WTC11 (cell line): ENCODE results near the gene KRTAP10-4.

Source experiments
- ATF3 ChIP-seq: sonication (generic); formaldehyde crosslinking; conservative IDR thresholded peaks from 2 replicates; pipeline ENCODE4 v1.8.1; 2022; ENCODE audit warnings: mild to moderate bottlenecking, missing genetic modification reagents
- ATF6 ChIP-seq: sonication (generic); formaldehyde crosslinking; IDR thresholded peaks from 2 replicates; pipeline ENCODE4 v1.8.1; 2023; ENCODE audit warnings: mild to moderate bottlenecking, missing genetic modification reagents
- CBFB ChIP-seq: sonication (generic); formaldehyde crosslinking; IDR thresholded peaks from 2 replicates; pipeline ENCODE4 v1.8.1; 2022; ENCODE audit warnings: mild to moderate bottlenecking, low read depth, missing genetic modification reagents
- CTCF ChIP-seq: fragments of 200-600 bp; IDR thresholded peaks from 2 replicates; pipeline ENCODE4 v1.8.0; 2022; ENCODE audit warnings: antibody characterized with exemption
- E2F4 ChIP-seq: sonication (generic); formaldehyde crosslinking; IDR thresholded peaks from 2 replicates; pipeline ENCODE4 v1.8.1; 2022; ENCODE audit warnings: low read depth, mild to moderate bottlenecking, moderate library complexity, missing genetic modification reagents, borderline replicate concordance
- FOXJ3 ChIP-seq: sonication (generic); formaldehyde crosslinking; IDR thresholded peaks from 2 replicates; pipeline ENCODE4 v1.9.0; 2021; ENCODE audit warnings: missing genetic modification reagents, mild to moderate bottlenecking, borderline replicate concordance
- JUN ChIP-seq: sonication (generic); formaldehyde crosslinking; IDR thresholded peaks from 2 replicates; pipeline ENCODE4 v1.8.0; 2023; ENCODE audit warnings: mild to moderate bottlenecking, missing genetic modification reagents
- RELA ChIP-seq: sonication (generic); formaldehyde crosslinking; IDR thresholded peaks from 2 replicates; pipeline ENCODE4 v1.8.1; 2022; ENCODE audit warnings: missing genetic modification reagents, mild to moderate bottlenecking, borderline replicate concordance
- RORB ChIP-seq: fragments of 250-450 bp; sonication (Bioruptor Pico); IDR thresholded peaks from 2 replicates; pipeline ENCODE4 v1.9.0; 2021; ENCODE audit warnings: mild to moderate bottlenecking
- SP1 ChIP-seq: sonication (generic); formaldehyde crosslinking; conservative IDR thresholded peaks from 2 replicates; pipeline ENCODE4 v1.8.1; 2022; ENCODE audit warnings: missing genetic modification reagents
- ZNF263 ChIP-seq: sonication (generic); formaldehyde crosslinking; IDR thresholded peaks from 2 replicates; pipeline ENCODE4 v1.8.1; 2022; ENCODE audit warnings: low read depth, mild to moderate bottlenecking, moderate library complexity, missing genetic modification reagents

- TF ChIP-seq JUN (CRISPR knock-in tag) (no peak), CTCF (no peak), ATF6 (CRISPR knock-in tag) (no peak), FOXJ3 (no peak), RELA (no peak), CBFB (CRISPR knock-in tag) (no peak), ZNF263 (CRISPR knock-in tag) (no peak), E2F4 (CRISPR knock-in tag) (no peak), SP1 (no peak), RORB (CRISPR knock-in tag) (no peak), ATF3 (no peak)
Observed at GRCh38 chr21:44576025-44576420, 2.5 kb downstream of the KRTAP10-4 start.
